ENCODE measurements around the gene ANAPC16.

DNA sequence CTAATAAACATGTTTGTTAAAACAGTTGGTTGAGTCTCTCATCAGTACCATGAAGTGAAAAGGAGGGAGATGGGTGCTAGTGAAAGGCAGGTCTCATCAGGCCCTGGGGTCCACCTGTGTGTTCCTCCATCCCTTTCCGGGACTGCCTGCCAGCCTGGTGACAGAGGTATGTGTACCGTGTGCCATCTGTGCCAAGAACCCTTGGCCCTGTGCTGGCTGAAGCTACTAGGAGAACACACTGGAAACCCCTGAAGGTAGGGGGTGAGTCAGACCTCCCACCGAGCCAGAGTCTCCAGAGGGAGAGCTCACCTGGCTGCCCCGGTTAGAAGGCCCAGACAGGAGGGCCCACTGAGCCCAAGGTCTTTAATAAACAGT lies 60.2 kb downstream of the ANAPC16 start:
- TF ChIP-seq POLR2A (IDR thresholded peaks at IDR 0.05), result no peak
- TF ChIP-seq, protein P1, sequence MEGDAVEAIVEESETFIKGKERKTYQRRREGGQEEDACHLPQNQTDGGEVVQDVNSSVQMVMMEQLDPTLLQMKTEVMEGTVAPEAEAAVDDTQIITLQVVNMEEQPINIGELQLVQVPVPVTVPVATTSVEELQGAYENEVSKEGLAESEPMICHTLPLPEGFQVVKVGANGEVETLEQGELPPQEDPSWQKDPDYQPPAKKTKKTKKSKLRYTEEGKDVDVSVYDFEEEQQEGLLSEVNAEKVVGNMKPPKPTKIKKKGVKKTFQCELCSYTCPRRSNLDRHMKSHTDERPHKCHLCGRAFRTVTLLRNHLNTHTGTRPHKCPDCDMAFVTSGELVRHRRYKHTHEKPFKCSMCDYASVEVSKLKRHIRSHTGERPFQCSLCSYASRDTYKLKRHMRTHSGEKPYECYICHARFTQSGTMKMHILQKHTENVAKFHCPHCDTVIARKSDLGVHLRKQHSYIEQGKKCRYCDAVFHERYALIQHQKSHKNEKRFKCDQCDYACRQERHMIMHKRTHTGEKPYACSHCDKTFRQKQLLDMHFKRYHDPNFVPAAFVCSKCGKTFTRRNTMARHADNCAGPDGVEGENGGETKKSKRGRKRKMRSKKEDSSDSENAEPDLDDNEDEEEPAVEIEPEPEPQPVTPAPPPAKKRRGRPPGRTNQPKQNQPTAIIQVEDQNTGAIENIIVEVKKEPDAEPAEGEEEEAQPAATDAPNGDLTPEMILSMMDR (IDR thresholded peaks at IDR 0.05), result no peak
